HG03575 (cell line): ENCODE results near the gene PROB1.

Experiments used
- ATAC-seq: cut with Tn5 transposase; IDR thresholded peaks from one replicate; pipeline ENCODE4 v1.9.1; 2021; ENCODE audit not compliant: unreplicated experiment, insufficient number of reproducible peaks, low FRiP score; ENCODE audit errors: extremely low read depth

The PROB1 gene

GRCh38 chr5:139383275-139383992, 11.5 kb downstream of the PROB1 start, which contains the start of gene SLC23A1:
TSS of gene SLC23A1 (minus strand) at chr5:139383297. CDS start at chr5:139383253, 44 bp downstream.
- ATAC-seq = no peak

- ATAC-seq = no peak
These were observed 12.1 kb downstream of the PROB1 start for GRCh38 chr5:139382807-139383206.

- ATAC-seq = no peak
These were observed 12.8 kb downstream of the PROB1 start for GRCh38 chr5:139381837-139382761.

GRCh38 chr5:139379626-139380449, 15.1 kb downstream of the PROB1 start:
- no peak for ATAC-seq

GRCh38 chr5:139378941-139379361, 16.0 kb downstream of the PROB1 start:
- no peak for ATAC-seq

GRCh38 chr5:139378101-139378825, 16.6 kb downstream of the PROB1 start:
- no peak for ATAC-seq

GRCh38 chr5:139377226-139377625, 17.7 kb downstream of the PROB1 start:
- no peak for ATAC-seq

GRCh38 chr5:139376364-139376763, 18.5 kb downstream of the PROB1 start:
- ATAC-seq = no peak

- ATAC-seq = no peak
These were observed 20.0 kb downstream of the PROB1 start for GRCh38 chr5:139374909-139375308.

GRCh38 chr5:139371482-139372435, 23.1 kb downstream of the PROB1 start:
- ATAC-seq = no peak

- ATAC-seq = no peak
These were observed 25.7 kb downstream of the PROB1 start for GRCh38 chr5:139369181-139369580.

GRCh38 chr5:139368613-139369012, 26.3 kb downstream of the PROB1 start:
- ATAC-seq = no peak

- ATAC-seq = no peak
These were observed 30.4 kb downstream of the PROB1 start for GRCh38 chr5:139364466-139364865.

- no peak for ATAC-seq
These were observed 31.0 kb downstream of the PROB1 start for GRCh38 chr5:139363937-139364336.

- ATAC-seq = no peak
These were observed 33.0 kb downstream of the PROB1 start for GRCh38 chr5:139361835-139362429.

GRCh38 chr5:139360384-139360783, 34.5 kb downstream of the PROB1 start:
- ATAC-seq = no peak

GRCh38 chr5:139358064-139358463, 36.8 kb downstream of the PROB1 start:
- no peak for ATAC-seq
